Measurements from ENCODE around the gene P2RX3.

DNA sequence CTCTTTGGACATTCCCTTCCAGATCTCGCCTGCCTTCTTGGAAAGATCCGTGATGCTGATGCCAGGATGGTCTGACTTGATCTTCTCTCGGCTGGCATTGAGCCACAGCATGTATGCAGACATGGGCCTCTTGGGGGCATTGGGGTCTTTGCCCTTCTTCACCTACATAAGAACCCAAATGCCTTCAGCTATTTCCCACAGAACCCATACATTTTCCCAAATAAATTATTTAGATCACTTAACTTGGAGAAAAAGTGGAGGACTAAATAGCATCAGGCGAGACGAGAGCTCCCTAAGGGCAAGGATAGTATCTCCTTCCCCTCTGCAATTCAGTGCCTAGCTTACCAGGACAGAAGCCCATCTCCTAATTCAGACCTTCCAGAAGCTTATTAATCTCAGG, 10.4 kb upstream of the P2RX3 start:
- TF ChIP-seq, protein P1, sequence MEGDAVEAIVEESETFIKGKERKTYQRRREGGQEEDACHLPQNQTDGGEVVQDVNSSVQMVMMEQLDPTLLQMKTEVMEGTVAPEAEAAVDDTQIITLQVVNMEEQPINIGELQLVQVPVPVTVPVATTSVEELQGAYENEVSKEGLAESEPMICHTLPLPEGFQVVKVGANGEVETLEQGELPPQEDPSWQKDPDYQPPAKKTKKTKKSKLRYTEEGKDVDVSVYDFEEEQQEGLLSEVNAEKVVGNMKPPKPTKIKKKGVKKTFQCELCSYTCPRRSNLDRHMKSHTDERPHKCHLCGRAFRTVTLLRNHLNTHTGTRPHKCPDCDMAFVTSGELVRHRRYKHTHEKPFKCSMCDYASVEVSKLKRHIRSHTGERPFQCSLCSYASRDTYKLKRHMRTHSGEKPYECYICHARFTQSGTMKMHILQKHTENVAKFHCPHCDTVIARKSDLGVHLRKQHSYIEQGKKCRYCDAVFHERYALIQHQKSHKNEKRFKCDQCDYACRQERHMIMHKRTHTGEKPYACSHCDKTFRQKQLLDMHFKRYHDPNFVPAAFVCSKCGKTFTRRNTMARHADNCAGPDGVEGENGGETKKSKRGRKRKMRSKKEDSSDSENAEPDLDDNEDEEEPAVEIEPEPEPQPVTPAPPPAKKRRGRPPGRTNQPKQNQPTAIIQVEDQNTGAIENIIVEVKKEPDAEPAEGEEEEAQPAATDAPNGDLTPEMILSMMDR (IDR thresholded peaks at IDR 0.05 in 4 of 5, conservative IDR thresholded peaks at IDR 0.05 in 1 of 5) = no peak
- TF ChIP-seq POLR2A (IDR thresholded peaks at IDR 0.05) = no peak

Measured in gastrocnemius medialis (tissue), 4 donors.